GM12872 (cell line): Measurements from ENCODE around the gene VN1R2.
"Not testable (repeated sequence)": the region's sequence is repeated elsewhere in the genome, so short reads cannot be mapped to it uniquely, and the experiment has no call there.

Source experiments
- TF ChIP-seq, protein P1 (sequence below): IDR thresholded peaks from 3 replicates; pipeline ENCODE4 v1.5.1; 2011; ENCODE audit warnings: low read depth, mild to moderate bottlenecking, low read length, moderate library complexity; ENCODE audit not compliant: insufficient read depth

Gene VN1R2, protein sequence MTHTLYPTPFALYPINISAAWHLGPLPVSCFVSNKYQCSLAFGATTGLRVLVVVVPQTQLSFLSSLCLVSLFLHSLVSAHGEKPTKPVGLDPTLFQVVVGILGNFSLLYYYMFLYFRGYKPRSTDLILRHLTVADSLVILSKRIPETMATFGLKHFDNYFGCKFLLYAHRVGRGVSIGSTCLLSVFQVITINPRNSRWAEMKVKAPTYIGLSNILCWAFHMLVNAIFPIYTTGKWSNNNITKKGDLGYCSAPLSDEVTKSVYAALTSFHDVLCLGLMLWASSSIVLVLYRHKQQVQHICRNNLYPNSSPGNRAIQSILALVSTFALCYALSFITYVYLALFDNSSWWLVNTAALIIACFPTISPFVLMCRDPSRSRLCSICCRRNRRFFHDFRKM

DNA sequence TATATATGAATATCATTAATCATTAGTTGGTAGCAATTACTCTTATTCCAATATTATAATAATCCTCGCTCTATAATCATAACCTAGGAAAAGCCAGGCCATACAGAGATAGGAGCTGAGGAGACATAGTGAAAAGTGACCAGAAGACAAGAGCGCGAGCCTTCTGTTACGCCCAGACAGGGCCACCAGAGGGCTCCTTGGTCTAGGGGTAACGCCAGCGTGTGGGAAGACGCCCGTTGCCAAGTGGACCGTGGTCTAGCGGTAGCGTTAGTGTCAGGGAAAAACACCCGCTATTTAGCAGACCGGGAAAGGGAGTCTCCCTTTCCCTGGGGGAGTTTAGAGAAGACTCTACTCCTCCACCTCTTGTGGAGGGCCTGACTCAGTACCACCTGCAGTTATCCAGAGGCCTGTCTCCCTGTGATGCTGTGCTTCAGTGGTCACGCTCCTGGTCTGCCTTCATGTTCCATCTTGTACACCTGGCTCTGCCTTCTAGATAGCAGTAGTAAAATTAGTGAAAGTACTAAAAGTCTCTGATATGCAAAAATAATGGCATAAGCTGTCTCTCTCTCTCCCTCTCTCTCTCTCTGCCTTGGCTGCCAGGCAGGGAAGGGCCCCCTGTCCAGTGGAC is at the start of gene VN1R2:
Gene VN1R2, plus strand, starts transcription at position 578 of the 628 bp plus-strand sequence. CDS start 84 bp downstream, outside the sequence.
- TF ChIP-seq, protein P1, sequence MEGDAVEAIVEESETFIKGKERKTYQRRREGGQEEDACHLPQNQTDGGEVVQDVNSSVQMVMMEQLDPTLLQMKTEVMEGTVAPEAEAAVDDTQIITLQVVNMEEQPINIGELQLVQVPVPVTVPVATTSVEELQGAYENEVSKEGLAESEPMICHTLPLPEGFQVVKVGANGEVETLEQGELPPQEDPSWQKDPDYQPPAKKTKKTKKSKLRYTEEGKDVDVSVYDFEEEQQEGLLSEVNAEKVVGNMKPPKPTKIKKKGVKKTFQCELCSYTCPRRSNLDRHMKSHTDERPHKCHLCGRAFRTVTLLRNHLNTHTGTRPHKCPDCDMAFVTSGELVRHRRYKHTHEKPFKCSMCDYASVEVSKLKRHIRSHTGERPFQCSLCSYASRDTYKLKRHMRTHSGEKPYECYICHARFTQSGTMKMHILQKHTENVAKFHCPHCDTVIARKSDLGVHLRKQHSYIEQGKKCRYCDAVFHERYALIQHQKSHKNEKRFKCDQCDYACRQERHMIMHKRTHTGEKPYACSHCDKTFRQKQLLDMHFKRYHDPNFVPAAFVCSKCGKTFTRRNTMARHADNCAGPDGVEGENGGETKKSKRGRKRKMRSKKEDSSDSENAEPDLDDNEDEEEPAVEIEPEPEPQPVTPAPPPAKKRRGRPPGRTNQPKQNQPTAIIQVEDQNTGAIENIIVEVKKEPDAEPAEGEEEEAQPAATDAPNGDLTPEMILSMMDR, result not testable (repeated sequence)

DNA sequence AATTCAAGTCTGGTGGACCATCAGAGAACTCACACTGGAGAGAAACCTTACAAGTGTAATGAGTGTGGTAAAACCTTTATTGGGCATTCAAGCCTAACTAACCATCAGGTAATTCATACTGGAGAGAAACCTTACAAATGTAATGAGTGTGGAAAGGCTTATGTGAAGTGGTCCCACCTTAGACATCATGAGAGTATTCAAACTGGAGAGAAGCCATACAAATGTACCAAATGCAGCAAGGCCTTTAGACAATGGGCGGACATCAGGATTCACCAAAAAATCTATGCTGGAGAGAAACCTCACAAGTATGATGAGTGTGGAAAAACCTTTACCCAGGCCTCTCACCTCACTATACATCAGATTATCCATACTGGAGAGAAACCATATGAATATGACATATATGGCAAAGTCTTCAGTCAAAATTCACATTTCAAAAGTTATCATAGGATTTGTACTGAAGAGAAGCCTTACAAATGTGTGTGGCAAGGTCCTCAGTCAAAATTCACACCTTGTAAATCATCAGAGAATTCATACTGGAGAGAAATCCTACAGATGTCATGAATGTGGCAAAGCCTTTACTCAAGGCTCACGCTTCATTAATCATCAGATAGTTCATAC is 45.3 kb upstream of the VN1R2 start:
- TF ChIP-seq, protein P1, result no peak

DNA sequence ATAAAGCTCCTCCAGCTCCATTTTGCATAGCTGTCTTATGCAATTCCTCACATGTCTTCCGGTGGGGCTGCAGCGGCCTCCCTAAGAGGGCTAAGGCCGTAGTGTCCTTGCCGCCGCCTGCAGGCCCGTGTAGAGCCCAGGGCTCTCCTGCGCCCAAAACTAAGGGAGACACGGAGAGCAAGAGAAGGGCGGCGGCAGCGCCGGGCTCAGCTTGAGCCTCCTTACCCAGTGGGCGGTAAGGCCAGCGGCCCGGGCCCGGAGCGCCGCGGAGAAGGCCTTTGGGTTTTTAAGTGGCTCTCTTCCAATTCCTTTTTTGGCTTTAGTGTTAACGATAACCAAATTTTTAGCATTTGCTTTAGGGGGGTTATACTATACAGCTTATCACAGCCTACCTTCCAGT is 33.5 kb upstream of the VN1R2 start:
- TF ChIP-seq, protein P1, result no peak

DNA sequence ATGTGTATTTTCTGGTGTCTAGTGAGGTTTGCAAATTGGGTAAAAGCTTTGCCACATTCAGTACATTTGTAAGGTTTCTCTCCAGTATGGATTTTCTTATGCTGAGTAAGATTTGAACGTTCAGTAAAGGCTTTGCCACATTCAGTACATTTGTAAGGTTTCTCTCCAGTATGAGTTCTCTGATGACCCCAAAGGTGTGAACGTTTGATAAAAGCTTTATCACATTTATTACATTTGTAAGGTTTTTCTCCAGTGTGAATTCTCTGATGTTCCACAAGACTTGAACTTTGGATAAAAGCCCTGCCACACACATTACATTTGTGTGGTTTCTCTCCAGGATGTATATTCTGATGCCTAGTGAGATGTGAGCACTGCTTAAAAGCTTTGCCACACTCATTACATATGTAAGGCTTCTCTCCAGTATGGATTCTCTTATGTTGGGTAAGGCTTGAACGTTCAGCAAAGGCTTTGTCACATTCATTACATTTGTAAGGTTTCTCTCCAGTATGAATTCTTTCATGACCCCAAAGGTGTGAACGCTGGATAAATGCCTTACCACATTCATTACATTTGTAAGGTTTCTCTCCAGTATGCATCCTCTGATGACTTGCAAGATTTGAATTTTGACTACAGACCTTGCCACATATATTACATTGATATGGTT is 20.8 kb upstream of the VN1R2 start:
- TF ChIP-seq, protein P1, result no peak

DNA sequence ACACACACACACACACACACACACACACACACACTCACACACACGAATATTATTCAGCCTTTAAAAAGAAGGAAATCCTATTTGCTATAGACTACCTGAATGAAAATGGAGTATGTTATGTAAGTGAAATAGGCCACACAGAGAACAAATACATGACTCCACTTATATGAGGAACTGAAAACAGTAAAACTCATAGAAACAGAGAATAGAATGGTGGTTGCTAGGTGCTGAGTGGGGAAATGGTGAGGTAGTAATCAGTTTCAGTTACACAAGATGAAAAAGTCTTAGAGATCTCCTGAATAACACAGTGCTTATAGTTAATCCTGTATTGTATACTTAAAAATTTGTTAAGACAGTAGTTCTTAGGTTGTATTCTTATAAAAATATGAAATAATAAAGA is 11.6 kb upstream of the VN1R2 start:
- TF ChIP-seq, protein P1, result no peak

DNA sequence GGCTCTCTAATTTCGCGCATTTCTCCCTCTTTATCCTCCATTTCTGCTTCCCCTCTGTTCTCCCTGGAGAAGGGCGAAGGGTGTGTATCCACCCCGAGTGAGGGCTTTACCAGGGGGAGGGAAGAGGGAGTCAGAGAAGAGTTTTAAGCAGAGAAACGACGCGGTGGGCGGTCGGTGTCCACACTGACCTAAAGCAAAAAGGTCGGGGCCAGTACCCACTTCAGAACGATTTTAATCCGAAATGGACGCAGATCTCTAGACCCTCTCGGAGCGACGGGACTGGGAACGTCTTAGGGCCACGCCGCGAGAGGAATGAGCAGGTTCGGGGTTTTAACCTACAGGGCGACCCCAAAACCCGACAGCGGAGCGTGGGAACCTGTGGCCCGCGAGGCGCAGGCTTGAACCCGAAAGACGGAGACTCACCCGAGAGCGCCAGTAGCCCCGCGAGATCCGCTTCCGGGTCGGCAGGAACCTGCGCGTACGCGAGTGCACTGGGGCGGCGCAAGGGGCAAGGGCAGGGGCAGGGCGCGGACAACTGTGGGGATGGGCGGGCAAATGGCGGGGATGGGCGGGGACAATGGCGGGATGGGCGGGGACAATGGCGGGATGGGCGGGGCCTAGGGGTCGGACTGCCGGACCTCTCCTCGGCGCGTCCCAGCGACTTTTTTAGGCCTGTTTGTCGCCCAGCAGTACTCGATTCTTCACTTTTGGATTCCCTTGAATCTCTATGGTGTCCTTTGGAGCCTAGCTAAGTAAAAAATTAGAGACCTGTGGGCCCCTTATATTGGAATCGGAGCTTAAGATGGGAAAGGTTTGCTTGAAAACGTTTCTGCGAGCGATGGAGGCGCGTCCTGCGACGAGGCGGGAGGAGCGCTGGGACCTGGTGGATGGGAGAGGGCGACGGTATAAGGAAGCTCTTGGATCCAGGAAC is 3.4 kb upstream of the VN1R2 start, which contains the start of gene ZNF677:
Gene ZNF677, minus strand, starts transcription at position 463 of the 931 bp plus-strand sequence. CDS start 3,323 bp downstream, outside the sequence.
- TF ChIP-seq, protein P1, result no peak
